DND-41 (cell line): ENCODE measurements around the gene DDRGK1.

ENCODE experiments used
- EZH2 ChIP-seq: IDR thresholded peaks from 3 replicates; pipeline ENCODE4 v1.6.1; 2012; ENCODE audit warnings: borderline replicate concordance, low read depth, mild to moderate bottlenecking, moderate library complexity, low read length, inconsistent platforms; ENCODE audit not compliant: severe bottlenecking
- TF ChIP-seq, protein P1 (sequence below): IDR thresholded peaks from 2 replicates; pipeline ENCODE4 v1.5.1; 2012; ENCODE audit warnings: borderline replicate concordance, low read length, moderate library complexity, mild to moderate bottlenecking; ENCODE audit not compliant: poor library complexity, severe bottlenecking; ENCODE audit errors: extremely low read depth

DNA sequence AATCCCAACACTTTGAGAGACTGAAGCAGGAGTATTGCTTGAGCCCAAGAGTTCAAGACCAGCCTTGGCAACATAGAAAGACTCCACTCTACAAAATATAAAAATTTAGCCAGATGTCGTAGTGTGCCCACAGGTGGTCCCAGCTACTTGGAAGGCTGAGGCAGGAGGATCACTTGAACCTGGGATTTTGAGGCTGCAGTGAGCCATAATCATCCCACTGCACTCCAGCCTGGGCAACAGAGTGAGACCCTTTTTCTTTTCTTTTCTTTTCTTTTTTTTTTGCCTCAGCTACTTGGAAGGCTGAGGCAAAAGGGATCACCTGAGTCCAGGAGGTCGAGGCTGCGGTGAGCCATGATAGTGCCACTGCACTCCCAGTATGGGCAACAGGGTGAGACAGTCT is 62.7 kb downstream of the DDRGK1 start:
- TF ChIP-seq, protein P1, sequence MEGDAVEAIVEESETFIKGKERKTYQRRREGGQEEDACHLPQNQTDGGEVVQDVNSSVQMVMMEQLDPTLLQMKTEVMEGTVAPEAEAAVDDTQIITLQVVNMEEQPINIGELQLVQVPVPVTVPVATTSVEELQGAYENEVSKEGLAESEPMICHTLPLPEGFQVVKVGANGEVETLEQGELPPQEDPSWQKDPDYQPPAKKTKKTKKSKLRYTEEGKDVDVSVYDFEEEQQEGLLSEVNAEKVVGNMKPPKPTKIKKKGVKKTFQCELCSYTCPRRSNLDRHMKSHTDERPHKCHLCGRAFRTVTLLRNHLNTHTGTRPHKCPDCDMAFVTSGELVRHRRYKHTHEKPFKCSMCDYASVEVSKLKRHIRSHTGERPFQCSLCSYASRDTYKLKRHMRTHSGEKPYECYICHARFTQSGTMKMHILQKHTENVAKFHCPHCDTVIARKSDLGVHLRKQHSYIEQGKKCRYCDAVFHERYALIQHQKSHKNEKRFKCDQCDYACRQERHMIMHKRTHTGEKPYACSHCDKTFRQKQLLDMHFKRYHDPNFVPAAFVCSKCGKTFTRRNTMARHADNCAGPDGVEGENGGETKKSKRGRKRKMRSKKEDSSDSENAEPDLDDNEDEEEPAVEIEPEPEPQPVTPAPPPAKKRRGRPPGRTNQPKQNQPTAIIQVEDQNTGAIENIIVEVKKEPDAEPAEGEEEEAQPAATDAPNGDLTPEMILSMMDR, result no peak
- no peak for TF ChIP-seq EZH2
